Keratinocyte (primary cell): Measurements from ENCODE around the gene RASD1.

ENCODE experiments used
- CTCF ChIP-seq, 3 experiments: IDR thresholded peaks in 1 of 3; conservative IDR thresholded peaks in 1 of 3; optimal IDR thresholded peaks in 1 of 3; 2 replicates in 2 of 3; 3 replicates in 1 of 3; pipeline versions ENCODE3 to v1.5.1; 2011; ENCODE audit warnings: low read length in 3 of 3, mild to moderate bottlenecking in 3 of 3, moderate library complexity in 2 of 3, control low read depth in 1 of 3, inconsistent platforms in 1 of 3; ENCODE audit not compliant: insufficient read depth in 2 of 3; ENCODE audit errors: extremely low read depth in 1 of 3
- EZH2 ChIP-seq: IDR thresholded peaks from one replicate; pipeline ENCODE4 v1.6.1; 2012; ENCODE audit warnings: inconsistent platforms, mild to moderate bottlenecking, low read length, moderate library complexity

GRCh38 chr17:17526369-17526768 lies 30.2 kb upstream of the RASD1 start:
- TF ChIP-seq CTCF (optimal IDR thresholded peaks at IDR 0.05 in 1 of 3, IDR thresholded peaks at IDR 0.05 in 1 of 3, conservative IDR thresholded peaks at IDR 0.05 in 1 of 3; ENCODE audit: extremely low read depth in 1 of 3, insufficient read depth in 2 of 3, low read length in 3 of 3) (no peak), EZH2 (no peak)
